Measurements from ENCODE around the gene TRPV4.

Gene TRPV4

DNA sequence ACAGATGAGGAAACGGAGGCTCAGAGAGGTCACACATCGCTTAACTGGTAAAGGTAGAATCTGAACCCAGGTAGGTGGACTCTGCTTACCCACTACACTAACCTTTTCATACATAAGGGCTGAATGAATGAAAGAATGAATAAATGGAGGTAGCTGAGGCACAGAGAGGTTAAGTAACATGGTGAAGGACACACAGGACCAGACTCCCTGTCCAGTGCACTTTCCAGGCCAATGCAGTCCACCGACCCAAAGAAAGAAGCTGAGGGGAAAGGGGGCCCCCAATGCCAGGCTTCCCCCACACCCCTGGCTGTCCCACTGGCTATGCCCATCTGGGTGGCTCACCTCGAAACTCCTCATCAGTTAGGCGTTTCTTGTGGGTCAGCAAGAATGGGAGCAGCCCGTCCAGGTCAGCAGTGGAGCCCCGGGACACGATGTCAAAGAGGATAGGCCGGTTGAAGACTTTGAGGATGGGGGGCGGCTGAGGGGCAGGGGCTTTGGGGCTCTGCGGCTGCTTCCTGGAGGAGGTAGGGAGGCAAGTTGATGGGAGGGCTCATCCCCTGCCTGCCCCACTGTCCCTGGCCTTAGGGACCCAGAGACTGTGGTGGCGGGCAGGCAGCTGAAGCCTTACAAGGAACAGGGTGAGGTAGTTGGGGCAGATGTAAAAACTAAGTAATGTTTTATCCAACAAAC, 25.1 kb downstream of the TRPV4 start:
- DNase-seq (ENCODE audit: low spot score): no peak

DNA sequence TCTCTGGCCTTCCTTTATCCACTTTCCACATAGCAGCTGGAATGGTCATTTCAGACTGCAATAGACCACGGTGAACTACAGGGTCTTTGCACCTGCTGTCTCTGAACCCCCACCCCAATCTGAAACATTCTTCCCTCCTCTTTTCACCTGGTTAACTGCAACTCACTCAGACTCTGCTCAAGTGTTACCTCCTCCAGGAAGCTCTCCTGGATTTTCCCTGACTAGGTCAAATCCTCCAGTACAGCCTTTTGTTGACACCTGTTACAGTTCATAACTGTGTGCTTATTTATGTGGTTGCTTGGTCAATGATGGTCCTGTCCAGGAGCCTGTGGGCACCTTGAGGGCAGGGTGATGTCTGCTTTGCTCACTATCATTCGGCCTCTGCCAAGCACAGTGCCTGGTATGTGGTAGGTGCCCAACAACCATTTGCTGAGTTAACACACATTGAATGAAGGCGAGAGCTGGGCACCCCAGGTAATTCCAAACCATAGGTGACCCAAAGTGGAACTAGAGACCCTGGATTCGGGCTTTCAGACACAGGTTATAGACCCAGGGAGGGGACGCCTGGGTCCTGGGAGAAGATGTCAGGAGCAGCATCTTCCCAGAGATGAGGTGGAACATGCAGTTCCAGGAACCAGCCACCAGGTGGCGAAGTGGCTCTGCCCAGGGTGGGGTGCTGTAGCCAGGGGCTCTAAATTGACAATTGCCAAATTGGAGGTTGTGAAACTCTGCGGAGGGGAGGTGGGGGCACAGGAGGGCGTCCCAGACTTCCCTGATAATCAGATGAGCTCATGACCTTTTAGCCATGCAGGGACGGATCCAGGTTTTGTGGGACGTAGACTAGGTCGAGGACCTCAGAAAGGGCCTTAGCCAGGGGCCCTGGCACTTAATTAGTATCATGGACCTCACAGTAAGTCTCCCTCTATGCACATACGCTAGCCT, 28.1 kb downstream of the TRPV4 start:
- peak; percentile 64 for DNase-seq (ENCODE audit: low spot score)

DNA sequence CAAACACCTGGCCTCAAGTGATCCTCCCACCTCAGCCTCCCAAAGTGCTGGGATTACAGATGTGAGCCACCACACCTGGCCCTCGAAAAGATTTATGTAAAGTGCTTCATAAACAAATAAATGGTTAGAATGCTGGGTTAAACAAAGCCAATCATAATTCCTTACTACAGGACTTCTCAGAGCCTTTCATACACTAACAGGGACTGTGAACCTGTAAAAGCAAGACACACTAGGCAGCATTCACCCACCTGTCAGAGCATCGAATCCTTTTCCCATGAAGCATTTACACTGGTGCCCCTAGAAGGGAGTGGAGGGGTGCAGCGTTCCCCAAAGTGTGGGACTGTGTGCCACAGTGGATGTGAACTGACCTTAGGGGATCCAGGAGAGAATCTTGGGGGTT, 29.5 kb downstream of the TRPV4 start:
- no peak for DNase-seq (ENCODE audit: low spot score)

DNA sequence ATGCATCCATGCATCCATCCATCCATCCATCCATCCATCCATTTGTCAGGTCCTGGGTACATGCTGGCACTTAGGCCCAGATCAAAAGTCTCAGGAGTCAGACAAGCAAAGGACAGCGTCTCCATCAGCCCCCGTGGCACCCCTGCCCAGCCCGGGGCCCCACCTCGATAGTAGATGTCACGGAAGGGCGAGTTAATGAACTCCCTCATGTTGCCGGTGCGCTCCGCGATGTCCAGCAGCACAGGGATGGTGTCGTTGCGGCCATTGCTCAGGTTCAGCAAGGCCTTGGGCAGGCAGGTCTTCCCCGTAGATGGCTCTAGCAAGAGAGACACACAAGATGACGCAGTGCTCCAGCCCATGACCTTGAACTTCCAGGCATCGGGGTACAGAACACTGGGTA, 30.4 kb downstream of the TRPV4 start:
- no peak for DNase-seq (ENCODE audit: low spot score)

DNA sequence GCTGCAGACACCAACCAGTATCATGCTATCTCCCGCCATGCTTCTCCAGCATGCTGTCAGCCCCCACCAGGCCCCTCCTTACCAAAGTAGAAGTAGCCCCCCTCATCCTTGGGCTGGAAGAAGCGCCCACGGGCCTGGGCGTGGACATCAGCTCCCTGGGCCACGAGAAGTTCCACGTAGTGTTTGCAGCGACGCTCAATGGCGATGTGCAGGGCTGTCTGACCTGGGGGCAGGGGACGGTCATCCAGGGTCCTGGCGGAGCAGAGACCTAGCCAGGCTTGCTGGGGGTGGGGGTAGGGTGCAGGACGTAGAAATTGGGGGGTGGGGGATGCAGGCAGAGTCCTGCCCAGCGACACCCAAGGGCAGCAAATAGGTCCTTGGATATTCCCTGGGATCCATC, 32.7 kb downstream of the TRPV4 start:
- DNase-seq (ENCODE audit: low spot score): no peak

DNA sequence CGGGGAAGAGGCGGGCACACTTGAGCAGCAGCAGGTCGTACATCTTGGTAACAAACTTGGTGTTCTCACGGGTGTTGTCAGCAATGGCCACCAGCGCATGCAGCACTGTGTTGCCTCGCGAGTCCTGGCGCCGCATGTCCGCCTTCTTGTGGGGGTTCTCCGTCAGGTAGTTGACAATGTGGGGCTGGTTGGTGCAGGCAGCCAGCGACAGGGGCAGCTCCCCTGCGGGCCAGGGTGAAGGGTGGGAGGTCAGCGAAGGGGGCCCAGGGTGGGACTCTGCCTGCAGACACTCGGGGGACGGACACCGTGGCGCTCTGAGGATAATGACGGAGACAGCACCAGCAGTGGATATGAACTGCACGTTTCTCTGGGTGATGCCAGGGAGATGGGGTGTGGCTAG, 34.5 kb downstream of the TRPV4 start:
- DNase-seq (ENCODE audit: low spot score): no peak

DNA sequence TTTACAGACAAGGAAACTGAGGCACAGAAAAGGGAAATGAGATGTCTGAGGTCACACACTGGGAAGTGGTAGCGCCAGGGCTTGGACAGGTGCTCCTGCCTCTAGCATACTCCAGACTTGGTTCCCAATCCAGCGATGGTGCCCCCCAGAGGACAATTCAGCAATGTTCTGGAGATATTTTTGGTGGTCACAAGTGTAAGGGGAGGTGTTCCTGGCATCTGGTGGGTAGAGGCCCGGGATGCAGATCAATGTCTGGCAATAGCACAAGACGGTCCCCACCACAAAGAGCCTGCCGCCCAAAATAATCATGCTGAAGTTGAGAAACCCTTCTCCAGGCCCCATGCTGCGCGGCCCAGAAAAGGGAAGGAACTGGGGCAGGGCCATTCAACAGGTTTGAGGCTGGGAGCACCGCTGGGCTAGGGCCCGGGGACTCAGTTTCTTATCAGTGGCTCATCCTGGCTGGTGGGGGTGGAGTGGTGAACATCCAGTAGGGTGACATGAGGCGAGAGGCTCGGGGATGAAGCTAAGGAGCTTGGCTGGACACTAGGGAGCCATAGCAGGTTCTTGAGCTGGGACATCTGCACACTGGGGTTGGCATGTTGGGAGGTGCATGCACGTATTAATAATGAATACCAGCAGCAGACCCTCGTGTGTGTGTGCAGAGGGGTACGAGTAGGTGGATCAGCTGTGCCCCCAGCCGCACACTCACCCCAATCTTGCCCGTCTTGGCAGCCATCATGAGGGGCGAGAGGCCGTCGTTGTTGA, 35.1 kb downstream of the TRPV4 start:
- no peak for DNase-seq (ENCODE audit: low spot score)

DNA sequence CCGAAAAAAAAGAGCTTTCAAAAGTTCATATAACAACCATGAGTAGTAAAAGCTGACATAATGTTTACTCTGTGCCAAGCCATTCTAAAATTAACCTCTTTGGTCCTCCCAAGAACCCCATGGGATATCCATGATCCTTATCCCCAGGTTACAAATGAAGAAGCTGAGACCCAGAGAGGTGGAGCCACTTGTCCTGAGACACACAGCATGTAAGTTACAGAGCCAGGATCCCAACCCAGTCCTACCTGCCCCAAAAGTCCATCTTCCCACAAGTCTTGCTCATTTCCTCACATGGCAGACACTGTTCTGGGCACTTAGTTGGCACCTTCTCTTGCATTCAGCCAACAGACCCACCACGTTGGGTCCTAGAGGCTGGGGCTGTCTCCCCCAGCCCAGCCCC, 37.1 kb downstream of the TRPV4 start:
- DNase-seq (ENCODE audit: low spot score): no peak

DNA sequence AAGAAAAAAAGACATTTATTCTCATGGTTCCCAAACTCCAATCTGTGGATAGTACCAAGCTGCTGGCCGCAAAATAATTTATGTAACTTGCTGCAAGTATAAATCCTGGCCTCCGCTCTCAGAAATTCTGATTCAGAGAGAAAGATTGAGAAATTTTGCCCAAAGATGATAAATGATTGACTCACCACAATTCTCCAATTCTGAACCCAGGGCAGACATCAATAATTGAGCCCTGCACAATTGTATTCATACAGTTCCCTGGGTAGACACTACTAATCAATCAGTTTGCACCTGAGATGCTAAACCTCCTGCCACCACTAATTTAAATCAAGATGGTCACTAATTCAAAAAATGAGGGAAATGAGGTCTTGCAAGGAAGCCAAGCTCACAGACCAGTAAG, 38.2 kb downstream of the TRPV4 start:
- DNase-seq (ENCODE audit: low spot score): no peak

DNA sequence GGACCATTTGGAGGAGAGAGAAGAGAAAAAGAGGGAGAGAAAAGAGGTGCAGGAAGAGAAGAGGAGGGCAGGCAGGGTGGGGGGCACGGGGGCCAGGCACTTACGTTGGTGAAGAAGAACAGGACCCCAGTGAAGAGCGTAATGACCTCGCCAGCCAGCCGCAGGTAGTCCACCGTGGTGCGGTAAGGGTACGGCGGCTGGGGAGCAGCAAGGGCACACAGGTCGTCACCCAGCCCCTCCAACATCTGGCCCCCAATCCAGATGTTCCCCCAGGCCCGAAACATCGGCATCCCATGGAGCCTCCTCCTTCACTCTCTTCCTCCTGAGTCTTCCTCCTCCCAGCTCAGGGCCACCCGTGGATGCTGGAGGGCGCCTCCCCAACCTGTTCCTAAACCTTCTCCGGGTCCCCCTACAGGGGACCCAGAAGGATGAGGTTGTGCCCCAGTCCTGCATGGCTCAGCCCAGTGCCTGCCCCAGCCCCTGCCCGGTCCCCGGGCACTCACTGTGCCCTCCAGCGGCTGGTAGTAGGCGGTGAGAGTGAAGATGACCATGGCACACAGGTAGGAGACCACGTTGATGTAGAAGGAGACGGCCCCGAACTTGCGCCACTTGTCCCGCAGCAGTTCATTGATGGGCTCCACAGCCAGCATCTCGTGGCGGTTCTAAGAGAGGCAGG, 39.2 kb downstream of the TRPV4 start:
- no peak for DNase-seq (ENCODE audit: low spot score)

DNA sequence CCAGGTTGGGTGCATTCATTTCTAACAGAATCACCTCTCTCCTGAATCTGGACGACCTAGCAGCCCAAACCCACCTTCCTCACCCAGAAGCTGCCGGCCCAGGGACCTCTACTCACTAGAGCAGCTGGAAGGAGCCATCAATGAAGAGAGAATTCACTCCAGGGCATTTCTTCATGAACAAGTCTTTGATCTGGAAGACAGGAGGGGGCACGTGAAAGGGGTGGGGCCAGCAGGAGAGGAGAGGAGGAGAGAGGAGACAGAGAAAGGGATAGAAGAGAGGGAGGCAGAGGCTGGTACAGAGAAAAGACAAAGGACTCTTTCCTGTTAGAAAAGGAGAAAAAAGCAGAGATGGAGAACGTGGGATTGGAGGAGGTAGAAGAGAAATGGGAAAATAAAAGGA, 39.8 kb downstream of the TRPV4 start:
- DNase-seq (ENCODE audit: low spot score): no peak

DNA sequence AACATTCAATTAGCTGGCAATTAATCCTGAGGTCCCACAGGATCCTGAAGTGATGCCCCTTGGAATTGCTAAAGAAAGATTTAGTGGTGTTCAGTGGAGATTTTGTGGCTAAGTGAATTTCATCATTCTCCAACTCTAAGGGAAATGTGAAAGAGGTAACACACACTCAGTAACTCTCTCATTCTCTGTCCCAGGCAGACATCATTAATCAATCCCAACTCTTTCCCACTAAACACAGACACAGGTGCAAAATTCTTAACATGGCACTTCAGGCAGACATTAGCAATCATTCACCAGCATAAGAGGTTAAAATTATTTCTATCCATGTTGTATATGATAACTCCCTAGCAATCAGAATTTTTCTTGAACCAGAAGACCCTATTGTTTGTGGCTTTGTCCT, 40.2 kb downstream of the TRPV4 start:
- DNase-seq (ENCODE audit: low spot score): no peak

DNA sequence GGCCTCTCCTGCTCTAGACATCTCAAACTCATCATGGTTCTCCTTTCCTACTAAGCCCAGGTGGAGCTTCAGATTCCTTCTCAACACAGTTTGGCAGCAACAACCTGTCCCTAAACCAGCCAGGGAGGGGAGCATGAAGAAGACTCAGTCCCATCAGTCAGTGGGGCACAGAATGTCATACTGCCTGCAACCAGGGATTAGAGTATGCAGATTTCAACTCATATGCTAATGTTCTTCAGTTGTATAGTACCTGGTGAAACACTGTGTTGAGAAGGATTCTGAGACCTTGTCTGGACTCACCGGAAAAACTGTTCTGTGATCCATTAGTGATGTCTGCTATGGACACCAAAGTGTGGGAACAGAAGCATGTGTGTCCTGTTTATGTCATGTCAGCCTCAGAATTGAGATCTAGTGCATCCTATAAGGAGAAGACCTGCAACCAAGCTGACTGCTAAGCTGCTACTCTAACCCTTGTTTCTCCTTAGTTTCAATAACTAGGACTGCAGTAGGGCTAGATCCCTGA, 43.6 kb downstream of the TRPV4 start:
- DNase-seq (ENCODE audit: low spot score): no peak

DNA sequence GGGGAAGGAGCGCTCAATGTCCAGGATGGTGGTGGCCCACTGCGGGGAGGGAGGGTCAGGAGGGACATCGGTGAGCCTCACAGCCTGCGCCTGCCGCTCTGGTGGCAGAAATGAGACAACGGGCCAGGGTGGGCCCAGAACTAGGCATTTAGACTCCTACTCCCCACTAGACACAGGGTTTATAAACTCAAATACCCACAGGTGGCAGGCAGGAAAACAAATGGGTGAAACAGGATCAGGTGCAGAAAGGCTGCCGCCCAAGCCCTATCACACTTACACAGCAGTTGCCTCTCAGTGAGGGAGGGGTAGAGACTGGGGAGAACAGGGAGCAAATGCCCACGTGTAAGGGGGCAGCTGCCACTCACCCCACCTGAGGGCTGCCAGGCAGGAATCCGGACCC, 46.4 kb downstream of the TRPV4 start:
- no peak for DNase-seq (ENCODE audit: low spot score)

DNA sequence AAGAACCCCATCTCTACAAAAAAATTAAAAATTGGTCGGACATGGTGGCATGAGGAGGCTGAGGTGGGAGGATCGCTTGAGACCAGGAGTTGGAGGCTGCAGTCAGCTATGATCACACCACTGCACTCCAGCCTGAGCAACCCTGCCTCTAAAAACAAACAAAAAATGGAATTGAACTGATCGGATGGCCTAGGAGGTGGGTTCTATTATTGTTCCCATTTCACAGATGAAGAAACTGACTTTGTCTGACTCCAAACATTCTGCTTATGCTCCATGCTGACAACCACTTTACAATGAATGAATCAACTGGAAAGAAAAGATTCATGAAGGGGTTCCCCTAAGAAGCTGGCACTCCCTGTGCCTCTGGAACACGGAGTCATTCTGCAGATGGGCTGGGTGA, 47.3 kb downstream of the TRPV4 start:
- DNase-seq (ENCODE audit: low spot score): no peak

DNA sequence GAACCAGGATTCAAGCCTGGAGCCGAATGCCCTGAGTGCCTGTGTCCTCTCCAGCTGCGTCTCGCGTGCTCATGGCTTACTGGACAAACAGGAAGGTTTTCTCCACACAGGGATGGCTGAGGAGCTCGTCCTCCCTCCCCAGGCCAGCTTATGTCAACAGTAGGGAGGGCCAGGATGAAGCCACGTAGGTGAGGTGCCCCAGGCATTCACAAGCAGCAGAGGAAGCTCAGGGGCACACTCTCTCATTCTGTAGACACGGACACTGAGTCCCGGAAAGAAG, 49.3 kb downstream of the TRPV4 start:
- DNase-seq (ENCODE audit: low spot score): no peak

DNA sequence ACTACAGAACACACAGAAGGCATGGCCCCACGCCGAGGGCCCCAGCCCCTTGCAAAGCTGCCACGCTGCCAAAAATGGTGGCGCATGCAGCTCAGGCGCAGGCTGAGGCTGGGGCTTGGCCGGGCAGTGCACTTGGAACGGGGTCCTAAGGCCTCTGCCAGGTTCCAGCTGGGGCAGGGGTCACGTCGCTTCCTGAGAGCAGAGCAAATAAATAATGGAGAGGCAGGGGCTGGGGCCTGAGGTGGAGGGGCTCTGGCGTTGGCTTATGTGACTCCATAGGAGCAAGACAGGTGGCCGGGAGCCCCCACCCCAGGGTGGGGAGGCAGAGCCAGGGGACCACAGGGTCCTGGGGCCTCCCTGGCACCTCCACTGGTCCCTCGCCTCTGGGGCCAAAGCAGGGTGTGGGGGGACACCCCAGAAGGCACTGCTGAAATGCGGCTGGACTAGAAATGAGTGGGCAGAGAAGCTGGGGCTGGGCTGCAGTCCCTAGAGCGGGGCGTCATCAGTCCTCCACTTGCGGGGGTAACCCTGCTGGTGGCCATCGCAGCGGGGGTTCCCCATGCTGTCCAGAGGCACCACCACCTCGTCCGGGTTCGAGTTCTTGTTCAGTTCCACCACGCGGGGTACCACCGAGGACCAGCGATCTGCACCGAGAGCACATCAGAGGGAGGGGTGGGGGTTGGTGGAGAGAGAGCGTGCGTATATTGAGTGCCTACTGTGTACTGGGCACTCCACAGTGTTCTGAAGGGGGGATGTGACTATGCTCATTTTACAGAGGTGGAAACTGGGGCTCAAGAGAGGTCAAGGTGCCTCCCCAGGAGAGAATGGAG, 49.8 kb downstream of the TRPV4 start:
- no peak for DNase-seq (ENCODE audit: low spot score)

DNA sequence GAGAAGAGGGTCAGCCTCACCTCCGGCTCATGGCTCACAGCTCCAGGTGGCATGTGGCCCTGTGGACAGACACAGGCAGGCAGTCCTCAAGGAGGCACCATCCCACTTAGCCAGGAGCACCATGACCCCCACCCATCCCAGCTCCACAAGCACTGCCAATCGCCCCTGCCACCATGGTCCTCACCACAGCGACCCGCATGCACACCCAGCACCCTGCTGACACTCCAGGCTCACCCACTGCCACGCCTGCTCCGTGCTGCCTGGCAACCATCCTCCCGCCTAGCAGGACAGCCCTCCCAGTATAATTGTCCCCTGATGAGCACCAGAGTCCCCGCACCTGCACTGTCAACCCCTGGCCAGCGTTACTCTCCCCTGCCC, 50.9 kb downstream of the TRPV4 start:
- DNase-seq (ENCODE audit: low spot score): no peak

DNA sequence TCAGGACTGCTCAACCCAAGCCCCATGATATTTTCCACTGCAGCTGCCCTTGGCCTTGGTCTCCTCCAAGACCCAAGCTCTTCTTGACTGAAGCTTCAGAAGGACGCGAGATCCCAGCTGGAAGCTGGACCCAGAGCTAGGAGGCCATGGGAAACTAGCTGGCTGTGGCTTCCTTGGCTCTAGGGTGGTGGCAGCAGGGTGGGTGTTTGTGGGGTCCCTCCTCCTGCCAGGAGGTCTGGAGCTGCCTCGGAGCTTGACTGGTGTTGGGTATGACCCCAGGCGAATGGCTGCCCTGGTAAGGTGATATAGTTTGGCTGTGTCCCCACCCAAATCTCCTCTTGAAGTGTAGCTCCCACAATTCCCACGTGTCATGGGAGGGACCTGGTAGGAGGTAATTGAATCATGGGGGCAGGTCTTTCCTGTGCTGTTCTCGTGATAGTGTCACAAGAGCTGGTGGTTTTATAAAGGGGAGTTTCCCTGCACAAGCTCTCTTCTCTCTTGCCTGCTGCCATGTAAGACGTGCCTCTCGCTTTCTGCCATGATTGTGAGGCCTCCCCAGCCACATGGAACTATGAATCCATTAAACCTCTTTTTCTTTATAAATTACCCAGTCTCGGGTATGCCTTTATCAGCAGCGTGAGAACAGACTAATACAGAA, 51.4 kb downstream of the TRPV4 start:
- no peak for DNase-seq (ENCODE audit: low spot score)

DNA sequence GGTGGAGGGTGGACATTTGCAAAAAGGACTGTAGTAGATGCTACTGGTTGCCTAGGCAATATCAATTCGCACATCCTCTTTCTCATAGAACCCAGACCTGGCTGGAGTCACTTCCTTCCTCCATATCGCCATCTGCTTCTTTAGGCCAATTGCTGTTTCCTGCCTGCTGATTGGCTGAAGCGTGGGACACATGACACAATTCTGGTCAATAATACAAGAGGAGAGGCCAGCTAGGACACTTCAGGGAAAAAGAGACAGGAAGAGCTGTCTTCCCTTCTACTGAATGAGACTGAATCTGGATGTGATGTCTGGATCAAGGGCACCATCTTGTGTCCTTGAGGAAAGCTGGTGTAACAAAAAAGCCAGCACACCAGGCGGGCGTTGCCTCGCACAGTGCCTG, 53.8 kb downstream of the TRPV4 start:
- DNase-seq (ENCODE audit: low spot score): no peak

DNA sequence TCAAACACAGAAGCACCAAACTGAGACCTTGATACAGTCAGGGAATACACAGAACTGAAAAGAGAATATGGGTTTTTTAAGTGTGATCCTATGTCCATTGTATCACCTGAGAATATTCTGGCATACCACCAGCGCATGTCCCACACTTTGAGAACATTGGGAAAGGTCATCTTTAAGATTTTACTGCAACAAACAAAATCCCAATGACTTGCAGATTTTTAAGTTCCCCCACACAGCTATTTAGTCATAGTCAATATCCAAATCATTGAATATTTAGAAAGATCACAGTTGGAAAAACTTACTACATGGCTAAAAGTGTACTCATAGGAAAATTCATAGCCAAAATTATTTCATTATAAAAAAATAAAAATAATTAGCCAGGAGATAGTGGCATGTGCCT, 54.5 kb downstream of the TRPV4 start:
- no peak for DNase-seq (ENCODE audit: low spot score)

Measured in activated CD4-positive, alpha-beta T cell treated with anti-CD3 and anti-CD28 coated beads, Interleukin-2, Interleukin-4, amounts not matched to agents 100 ng/mL and 50 ng/mL, durations not matched to agents 16 hours and 8 hours (primary cell).